ENCODE results near the gene CDYL2.

GRCh38 chr16:80608946-80609345, 195.5 kb downstream of the CDYL2 start:
- TF ChIP-seq POLR2AphosphoS5 (IDR thresholded peaks at IDR 0.05; ENCODE audit: insufficient read depth in 1 of 2, low read depth in 1 of 2) = no peak
- TF ChIP-seq, protein P1, sequence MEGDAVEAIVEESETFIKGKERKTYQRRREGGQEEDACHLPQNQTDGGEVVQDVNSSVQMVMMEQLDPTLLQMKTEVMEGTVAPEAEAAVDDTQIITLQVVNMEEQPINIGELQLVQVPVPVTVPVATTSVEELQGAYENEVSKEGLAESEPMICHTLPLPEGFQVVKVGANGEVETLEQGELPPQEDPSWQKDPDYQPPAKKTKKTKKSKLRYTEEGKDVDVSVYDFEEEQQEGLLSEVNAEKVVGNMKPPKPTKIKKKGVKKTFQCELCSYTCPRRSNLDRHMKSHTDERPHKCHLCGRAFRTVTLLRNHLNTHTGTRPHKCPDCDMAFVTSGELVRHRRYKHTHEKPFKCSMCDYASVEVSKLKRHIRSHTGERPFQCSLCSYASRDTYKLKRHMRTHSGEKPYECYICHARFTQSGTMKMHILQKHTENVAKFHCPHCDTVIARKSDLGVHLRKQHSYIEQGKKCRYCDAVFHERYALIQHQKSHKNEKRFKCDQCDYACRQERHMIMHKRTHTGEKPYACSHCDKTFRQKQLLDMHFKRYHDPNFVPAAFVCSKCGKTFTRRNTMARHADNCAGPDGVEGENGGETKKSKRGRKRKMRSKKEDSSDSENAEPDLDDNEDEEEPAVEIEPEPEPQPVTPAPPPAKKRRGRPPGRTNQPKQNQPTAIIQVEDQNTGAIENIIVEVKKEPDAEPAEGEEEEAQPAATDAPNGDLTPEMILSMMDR (IDR thresholded peaks at IDR 0.05) = no peak
